GM21529 (cell line): Measurements from ENCODE around the gene ZSWIM4.

ENCODE experiments used
- ATAC-seq: cut with Tn5 transposase; IDR thresholded peaks from one replicate; pipeline ENCODE4 v1.9.1; 2021; ENCODE audit not compliant: unreplicated experiment

ZSWIM4 gene

GRCh38 chr19:13806728-13807127 lies 11.5 kb downstream of the ZSWIM4 start:
- no peak for ATAC-seq

- no peak for ATAC-seq
Observed at GRCh38 chr19:13807421-13808021, 12.3 kb downstream of the ZSWIM4 start.

- ATAC-seq = no peak
Observed at GRCh38 chr19:13808856-13809255, 13.6 kb downstream of the ZSWIM4 start.

- no peak for ATAC-seq
Observed at GRCh38 chr19:13812544-13812943, 17.3 kb downstream of the ZSWIM4 start.

GRCh38 chr19:13813147-13813546 lies 17.9 kb downstream of the ZSWIM4 start:
- ATAC-seq = no peak

- no peak for ATAC-seq
Observed at GRCh38 chr19:13814550-13814949, 19.3 kb downstream of the ZSWIM4 start.

GRCh38 chr19:13817018-13817614 lies 21.9 kb downstream of the ZSWIM4 start:
- ATAC-seq = no peak

- no peak for ATAC-seq
Observed at GRCh38 chr19:13817615-13818371, 22.6 kb downstream of the ZSWIM4 start.

GRCh38 chr19:13819238-13819637 lies 24.0 kb downstream of the ZSWIM4 start:
- no peak for ATAC-seq

GRCh38 chr19:13821292-13821691 lies 26.0 kb downstream of the ZSWIM4 start:
- no peak for ATAC-seq

GRCh38 chr19:13823256-13823655 lies 28.0 kb downstream of the ZSWIM4 start:
- ATAC-seq = no peak

- no peak for ATAC-seq
Observed at GRCh38 chr19:13823901-13824300, 28.7 kb downstream of the ZSWIM4 start.

GRCh38 chr19:13824703-13825102 lies 29.5 kb downstream of the ZSWIM4 start:
- ATAC-seq = no peak

- ATAC-seq = no peak
Observed at GRCh38 chr19:13825489-13826441, 30.5 kb downstream of the ZSWIM4 start.

GRCh38 chr19:13826652-13827235 lies 31.5 kb downstream of the ZSWIM4 start:
- no peak for ATAC-seq

GRCh38 chr19:13827656-13828055 lies 32.4 kb downstream of the ZSWIM4 start:
- no peak for ATAC-seq

GRCh38 chr19:13830114-13830740 lies 35.0 kb downstream of the ZSWIM4 start:
- ATAC-seq = no peak

GRCh38 chr19:13830741-13831536 lies 35.7 kb downstream of the ZSWIM4 start:
- ATAC-seq = no peak
